Tibial artery (tissue), 4 donors: Measurements from ENCODE around the gene CDK6.

Experiments
- DNase-seq, 2 donors: peaks; one replicate each; pipeline ENCODE4 v3.0.0-alpha.2; 2019
- H3K27ac ChIP-seq, 2 donors: fragments of 200-600 bp; sonication (generic) in 1 of 2; 1 replicate in 1 of 2; 2 replicates in 1 of 2; pipeline ENCODE4 v1.5.1; 2018 to 2019; ENCODE audit warnings: mild to moderate bottlenecking in 1 of 2
- H3K27me3 ChIP-seq, 2 donors: fragments of 200-600 bp; sonication (generic) in 1 of 2; one replicate each; pipeline versions ENCODE4 v1.5.1 to v1.6.0; 2016 to 2019
- H3K36me3 ChIP-seq, 3 donors: fragments of 200-600 bp; sonication (generic) in 2 of 3; one replicate each; pipeline ENCODE4 v1.5.1; 2016 to 2019; ENCODE audit warnings: mild to moderate bottlenecking in 2 of 3
- H3K4me1 ChIP-seq, 4 donors: fragments of 200-600 bp; sonication (generic) in 2 of 4; 1 replicate in 3 of 4; 2 replicates in 1 of 4; pipeline ENCODE4 v1.5.1; 2016 to 2019
- H3K4me3 ChIP-seq, 2 donors: fragments of 200-600 bp; sonication (generic) in 1 of 2; 1 replicate in 1 of 2; 2 replicates in 1 of 2; pipeline ENCODE4 v1.5.1; 2018 to 2019; ENCODE audit warnings: mild to moderate bottlenecking in 2 of 2
- H3K9me3 ChIP-seq, 3 donors: fragments of 200-600 bp; sonication (generic) in 1 of 3; one replicate each; pipeline ENCODE4 v1.5.1; 2016 to 2019
- intact Hi-C: fragments of 100-400 bp; cut with DNase I; formaldehyde crosslinking; loops from one replicate; pipeline ENCODE4 v1.15.0; 2023; ENCODE audit warnings: low total_unique reads
- TF ChIP-seq, protein P1 (sequence below), 2 experiments: fragments of 200-600 bp in 1 of 2; fragments of 450-650 bp in 1 of 2; IDR thresholded peaks; one replicate each; pipeline ENCODE4 v1.5.1; 2017 to 2019; ENCODE audit warnings: antibody characterized with exemption in 2 of 2, mild to moderate bottlenecking in 1 of 2, moderate library complexity in 1 of 2

CDK6 gene

GRCh38 chr7:92813390-92814024 lies 22.9 kb downstream of the CDK6 start:
- H3K4me1 ChIP-seq, result peaks cover 0 to 23% (median 11%) of the 10 kb centered on the region in 4 donors
- TF ChIP-seq, protein P1, sequence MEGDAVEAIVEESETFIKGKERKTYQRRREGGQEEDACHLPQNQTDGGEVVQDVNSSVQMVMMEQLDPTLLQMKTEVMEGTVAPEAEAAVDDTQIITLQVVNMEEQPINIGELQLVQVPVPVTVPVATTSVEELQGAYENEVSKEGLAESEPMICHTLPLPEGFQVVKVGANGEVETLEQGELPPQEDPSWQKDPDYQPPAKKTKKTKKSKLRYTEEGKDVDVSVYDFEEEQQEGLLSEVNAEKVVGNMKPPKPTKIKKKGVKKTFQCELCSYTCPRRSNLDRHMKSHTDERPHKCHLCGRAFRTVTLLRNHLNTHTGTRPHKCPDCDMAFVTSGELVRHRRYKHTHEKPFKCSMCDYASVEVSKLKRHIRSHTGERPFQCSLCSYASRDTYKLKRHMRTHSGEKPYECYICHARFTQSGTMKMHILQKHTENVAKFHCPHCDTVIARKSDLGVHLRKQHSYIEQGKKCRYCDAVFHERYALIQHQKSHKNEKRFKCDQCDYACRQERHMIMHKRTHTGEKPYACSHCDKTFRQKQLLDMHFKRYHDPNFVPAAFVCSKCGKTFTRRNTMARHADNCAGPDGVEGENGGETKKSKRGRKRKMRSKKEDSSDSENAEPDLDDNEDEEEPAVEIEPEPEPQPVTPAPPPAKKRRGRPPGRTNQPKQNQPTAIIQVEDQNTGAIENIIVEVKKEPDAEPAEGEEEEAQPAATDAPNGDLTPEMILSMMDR (IDR thresholded peaks at IDR 0.05), result no peak
- intact Hi-C loops, result no loop called here
- no peak for DNase-seq
- no peaks in the 10 kb centered on the region for H3K27me3 ChIP-seq
- no peak overlapping the region for H3K27ac ChIP-seq
- peaks cover 0 to 9% (median 0%) of the 10 kb centered on the region in 3 donors for H3K9me3 ChIP-seq
- H3K4me3 ChIP-seq, result no peak overlapping the region
- no peaks in the 10 kb centered on the region for H3K36me3 ChIP-seq

- Histone ChIP-seq H3K36me3 (no peaks in the 10 kb centered on the region), H3K4me1 (peaks cover 0 to 28% (median 11%) of the 10 kb centered on the region in 4 donors), H3K27ac (no peak overlapping the region), H3K27me3 (no peaks in the 10 kb centered on the region), H3K9me3 (peaks cover 0 to 9% (median 0%) of the 10 kb centered on the region in 3 donors), H3K4me3 (no peak overlapping the region)
- DNase-seq, result no peak
- intact Hi-C loops, result no loop called here
- TF ChIP-seq, protein P1 (IDR thresholded peaks at IDR 0.05), result no peak
Observed at GRCh38 chr7:92811158-92811557, 25.2 kb downstream of the CDK6 start.

DNA sequence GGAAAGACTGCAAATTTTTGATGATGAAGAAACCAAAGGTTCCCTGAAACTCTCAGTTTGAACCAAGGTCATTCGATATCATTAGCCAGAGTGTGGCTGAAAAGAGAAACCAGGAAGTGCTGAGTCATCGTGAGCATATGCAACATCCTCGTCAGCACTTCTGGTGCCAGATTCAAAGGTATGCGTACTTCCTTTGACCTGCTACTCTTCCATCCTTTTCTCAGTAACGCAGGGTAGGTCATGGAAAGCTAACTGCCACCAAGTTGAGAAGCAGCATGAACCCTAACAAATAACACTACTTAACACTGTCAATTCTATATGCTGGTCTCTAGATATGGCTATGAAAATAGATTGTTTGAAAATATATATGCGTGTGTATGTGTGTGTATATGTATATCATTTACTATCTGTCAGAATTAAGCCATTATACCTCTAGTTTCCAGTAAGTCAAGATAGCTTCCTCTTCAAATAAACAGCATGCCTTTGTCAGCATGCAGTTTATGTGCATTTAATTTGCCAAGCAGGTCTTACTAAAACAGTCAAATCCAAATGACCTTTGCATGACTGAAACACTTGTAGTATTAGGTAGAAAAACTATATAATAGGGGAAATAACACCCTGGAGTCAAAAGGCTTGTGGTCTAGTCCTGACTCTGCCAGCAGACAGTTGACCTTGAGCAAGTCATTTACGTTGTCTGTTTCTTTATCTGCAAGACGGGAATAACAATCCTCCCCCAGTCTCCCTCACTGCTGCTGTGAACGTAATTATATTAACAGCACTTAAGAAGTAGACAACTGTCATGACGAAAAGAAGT lies 26.4 kb downstream of the CDK6 start:
- Histone ChIP-seq H3K36me3 (no peaks in the 10 kb centered on the region), H3K27me3 (no peaks in the 10 kb centered on the region), H3K4me3 (no peak overlapping the region), H3K9me3 (no peaks in the 10 kb centered on the region), H3K27ac (peak overlapping the region in 1 of 2 donors; percentile 0), H3K4me1 (peaks cover 0 to 28% (median 11%) of the 10 kb centered on the region in 4 donors)
- TF ChIP-seq, protein P1 (IDR thresholded peaks at IDR 0.05), result no peak
- intact Hi-C loops, result no loop called here
- DNase-seq, result peak; percentile 44 to 68

GRCh38 chr7:92809397-92809759 lies 27.0 kb downstream of the CDK6 start:
- Histone ChIP-seq H3K4me3 (no peak overlapping the region), H3K36me3 (no peaks in the 10 kb centered on the region), H3K27me3 (no peaks in the 10 kb centered on the region), H3K9me3 (no peaks in the 10 kb centered on the region), H3K27ac (peak overlapping the region; percentile 0 to 41), H3K4me1 (peaks cover 0 to 28% (median 11%) of the 10 kb centered on the region in 4 donors)
- TF ChIP-seq, protein P1 (IDR thresholded peaks at IDR 0.05), result no peak
- intact Hi-C loops, result no loop called here
- no peak for DNase-seq

DNA sequence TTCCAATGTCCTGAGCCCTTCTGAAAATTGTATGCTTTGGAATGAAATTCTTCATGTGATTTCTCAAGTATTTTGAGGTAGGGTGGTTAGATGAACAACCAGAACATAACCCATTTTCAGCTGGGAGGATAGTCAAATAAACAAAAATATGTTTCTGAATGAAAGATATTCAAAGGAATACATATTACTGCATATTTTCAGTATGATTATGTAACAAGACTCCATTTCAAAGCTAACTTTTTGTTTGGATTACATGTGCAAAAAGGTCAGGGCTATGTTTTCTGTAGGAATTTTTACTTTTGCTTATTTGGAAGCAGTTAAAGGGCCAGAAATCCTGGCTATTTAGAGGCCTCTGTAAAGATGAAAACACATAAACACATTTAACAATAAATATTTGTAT lies 27.7 kb downstream of the CDK6 start:
- H3K9me3 ChIP-seq, result no peaks in the 10 kb centered on the region
- TF ChIP-seq, protein P1 (IDR thresholded peaks at IDR 0.05), result no peak
- H3K4me1 ChIP-seq, result peaks cover 0 to 32% (median 11%) of the 10 kb centered on the region in 4 donors
- DNase-seq, result no peak
- H3K4me3 ChIP-seq, result no peak overlapping the region
- H3K27ac ChIP-seq, result peak overlapping the region in 1 of 2 donors; percentile 7
- no peaks in the 10 kb centered on the region for H3K36me3 ChIP-seq
- intact Hi-C loops, result no loop called here
- no peaks in the 10 kb centered on the region for H3K27me3 ChIP-seq
